Measurements from ENCODE around the gene SPATA6. TPM values are rescaled to one million over a fixed set of nuclear protein-coding genes. Genes with fewer than 3 reads are reported as not detected.

SPATA6 gene
- total and polyA plus RNA-seq, 2 experiments from 2014 or later, result 10.6 to 13.3 TPM

GRCh38 chr1:48302652-48303051, 169.4 kb downstream of the SPATA6 start:
- Mint-ChIP-seq H3K9me3 (no peaks in the 10 kb centered on the region), H3K27me3 (ENCODE audit: insufficient read depth, low read depth, poor library complexity) (peaks cover 2% of the 10 kb centered on the region), H3K4me1 (no peaks in the 10 kb centered on the region), H3K27ac (no peak overlapping the region), H3K4me3 (no peak overlapping the region), H3K36me3 (ENCODE audit: low read depth) (no peaks in the 10 kb centered on the region)
- DNase-seq (ENCODE audit: low spot score), result no peak
- H3K36me3 ChIP-seq (ENCODE audit: insufficient read depth), result no peaks in the 10 kb centered on the region
- no peaks in the 10 kb centered on the region for H3K4me1 ChIP-seq (ENCODE audit: insufficient read depth)
- no peak overlapping the region for H3K4me2 ChIP-seq
- no peak overlapping the region for H3K4me3 ChIP-seq
- H2AFZ ChIP-seq, result no peak overlapping the region
- H3K27me3 ChIP-seq (ENCODE audit: insufficient read depth), result no peaks in the 10 kb centered on the region
- no peaks in the 10 kb centered on the region for H3F3A ChIP-seq (replicated peaks; ENCODE audit: low read depth)
- H4K20me1 ChIP-seq (replicated peaks; ENCODE audit: insufficient read depth), result no peaks in the 10 kb centered on the region
- TF ChIP-seq ZNF114 (CRISPR knock-in tag; IDR thresholded peaks at IDR 0.05) (no peak), CTCF (conservative IDR thresholded peaks at IDR 0.05; ENCODE audit: low read depth in 2 of 2) (no peak), REST (IDR thresholded peaks at IDR 0.05; ENCODE audit: unreplicated experiment) (no peak), STAT1 (IDR thresholded peaks at IDR 0.05; ENCODE audit: unreplicated experiment) (no peak), CREB1 (CRISPR knock-in tag; IDR thresholded peaks at IDR 0.05; ENCODE audit: low read depth) (no peak), ZNF462 (CRISPR knock-in tag; IDR thresholded peaks at IDR 0.05) (no peak), EZH2 (IDR thresholded peaks at IDR 0.05; ENCODE audit: low read depth, unreplicated experiment) (no peak), JUNB (IDR thresholded peaks at IDR 0.05; ENCODE audit: unreplicated experiment) (no peak), NANOG (IDR thresholded peaks at IDR 0.05; ENCODE audit: borderline replicate concordance) (no peak), EZH2phosphoT487 (IDR thresholded peaks at IDR 0.05; ENCODE audit: unreplicated experiment) (no peak), ETS1 (IDR thresholded peaks at IDR 0.05) (no peak), POLR2AphosphoS5 (IDR thresholded peaks at IDR 0.05; ENCODE audit: low read depth) (no peak), ZNF331 (CRISPR knock-in tag; IDR thresholded peaks at IDR 0.05; ENCODE audit: low read depth) (no peak)
- H3K79me2 ChIP-seq (replicated peaks; ENCODE audit: insufficient read depth), result no peaks in the 10 kb centered on the region
- no peak for ATAC-seq
- H3K27ac ChIP-seq (ENCODE audit: low read depth), result no peak overlapping the region
- no peaks in the 10 kb centered on the region for H3K9me2 ChIP-seq (ENCODE audit: insufficient read depth)
